CD4-positive, CD25-positive, alpha-beta regulatory T cell (primary cell): ENCODE results near the gene MYBBP1A. TPM values are rescaled to one million over a fixed set of nuclear protein-coding genes. Genes with fewer than 3 reads are reported as not detected.
"Not testable (repeated sequence)": the region's sequence is repeated elsewhere in the genome, so short reads cannot be mapped to it uniquely, and the experiment has no call there.

Source experiments
- ATAC-seq, 2 donors: fragments of 150-1000 bp; cut with Tn5 transposase; one replicate each; pipeline ENCODE4 v1.10.0; 2021; ENCODE audit warnings: low read depth in 2 of 2, moderate number of reproducible peaks in 2 of 2, moderate library complexity in 1 of 2
- DNase-seq, 3 donors: peaks; one replicate each; pipeline versions ENCODE4 v3.0.0 to v3.0.0-alpha.2; 2012 to 2022; ENCODE audit warnings: mixed read lengths in 1 of 3
- H3K27ac ChIP-seq: one replicate; pipeline ENCODE4 v1.7.0; 2013; ENCODE audit warnings: mild to moderate bottlenecking, low read length; ENCODE audit not compliant: insufficient read depth, poor library complexity, severe bottlenecking
- H3K27me3 ChIP-seq: one replicate; pipeline ENCODE4 v1.7.0; 2013; ENCODE audit warnings: low read length; ENCODE audit not compliant: control insufficient read depth, insufficient read depth
- H3K36me3 ChIP-seq: one replicate; pipeline ENCODE4 v1.7.0; 2013; ENCODE audit warnings: mild to moderate bottlenecking, low read length, moderate library complexity; ENCODE audit not compliant: control insufficient read depth, insufficient read depth
- H3K4me1 ChIP-seq: 2 replicates; pipeline ENCODE4 v1.7.0; 2013; ENCODE audit warnings: mild to moderate bottlenecking, low read length; ENCODE audit not compliant: insufficient read depth, control insufficient read depth, poor library complexity, severe bottlenecking
- H3K4me3 ChIP-seq: one replicate; pipeline ENCODE4 v1.7.0; 2013; ENCODE audit warnings: low read depth, mild to moderate bottlenecking, low read length, moderate library complexity
- H3K9me3 ChIP-seq, 2 experiments: 1 replicate in 1 of 2; 2 replicates in 1 of 2; pipeline ENCODE4 v1.7.0; 2013; ENCODE audit warnings: low read length in 2 of 2, mild to moderate bottlenecking in 1 of 2, moderate library complexity in 1 of 2; ENCODE audit not compliant: control insufficient read depth in 2 of 2
- H3K27ac Mint-ChIP-seq, 3 donors: one replicate each; pipeline ENCODE4 v1.8.0; 2020 to 2022; ENCODE audit warnings: mild to moderate bottlenecking in 3 of 3, mixed read lengths in 3 of 3, moderate library complexity in 2 of 3
- H3K27me3 Mint-ChIP-seq: one replicate; pipeline ENCODE4 v1.8.0; 2022; ENCODE audit warnings: mild to moderate bottlenecking, mixed read lengths
- H3K36me3 Mint-ChIP-seq: one replicate; pipeline ENCODE4 v1.8.0; 2020; ENCODE audit warnings: mixed read lengths
- H3K4me1 Mint-ChIP-seq, 4 donors: one replicate each; pipeline ENCODE4 v1.8.0; 2020 to 2022; ENCODE audit warnings: mixed read lengths in 4 of 4, mild to moderate bottlenecking in 1 of 4
- H3K4me3 Mint-ChIP-seq, 4 donors: one replicate each; pipeline ENCODE4 v1.8.0; 2020 to 2022; ENCODE audit warnings: mild to moderate bottlenecking in 4 of 4, mixed read lengths in 4 of 4, moderate library complexity in 3 of 4
- H3K9me3 Mint-ChIP-seq, 7 donors: one replicate each; pipeline ENCODE4 v1.8.0; 2020 to 2022; ENCODE audit warnings: mixed read lengths in 7 of 7, mild to moderate bottlenecking in 3 of 7, moderate library complexity in 2 of 7
- polyA plus RNA-seq, 4 donors: library from polyadenylated mRNA; unstranded; fragments of 300-500 nt; fragmentation: Illumina TruSeq; gene quantifications; one replicate each; pipeline ENCODE4 v1.2.3, GENCODE V29; 2021
- total RNA-seq: library from RNA; stranded (reverse); gene quantifications from one replicate; pipeline ENCODE4 v1.2.3, GENCODE V29; 2022

The MYBBP1A gene
- total and polyA plus RNA-seq, 5 donors from 2014 or later = 7.7 to 59.3 (median 12.2) TPM

- H3K4me3 Mint-ChIP-seq = no peak overlapping the region
- H3K4me1 Mint-ChIP-seq = peaks cover 0 to 4% (median 0%) of the 10 kb centered on the region in 4 donors
- ATAC-seq = no peak
- Histone ChIP-seq H3K27ac (no peak overlapping the region), H3K9me3 (no peaks in the 10 kb centered on the region), H3K4me1 (no peaks in the 10 kb centered on the region), H3K4me3 (no peak overlapping the region), H3K36me3 (no peaks in the 10 kb centered on the region), H3K27me3 (no peaks in the 10 kb centered on the region)
- H3K27ac Mint-ChIP-seq = no peak overlapping the region
- no peaks in the 10 kb centered on the region for H3K27me3 Mint-ChIP-seq
- no peaks in the 10 kb centered on the region for H3K9me3 Mint-ChIP-seq
- no peaks in the 10 kb centered on the region for H3K36me3 Mint-ChIP-seq
- DNase-seq = no peak
Observed at GRCh38 chr17:4598776-4599504, 43.8 kb upstream of the MYBBP1A start.

- Mint-ChIP-seq H3K4me3 (no peak overlapping the region), H3K4me1 (peaks cover 0 to 4% (median 0%) of the 10 kb centered on the region in 4 donors), H3K36me3 (no peaks in the 10 kb centered on the region), H3K9me3 (no peaks in the 10 kb centered on the region), H3K27ac (no peak overlapping the region), H3K27me3 (no peaks in the 10 kb centered on the region)
- no peaks in the 10 kb centered on the region for H3K27me3 ChIP-seq
- H3K4me3 ChIP-seq = no peak overlapping the region
- DNase-seq (no peak), ATAC-seq (no peak)
- no peaks in the 10 kb centered on the region for H3K36me3 ChIP-seq
- no peaks in the 10 kb centered on the region for H3K4me1 ChIP-seq
- no peaks in the 10 kb centered on the region for H3K9me3 ChIP-seq
- no peak overlapping the region for H3K27ac ChIP-seq
Observed at GRCh38 chr17:4597975-4598374, 42.8 kb upstream of the MYBBP1A start.

GRCh38 chr17:4596636-4597380 is 41.6 kb upstream of the MYBBP1A start:
- H3K36me3 ChIP-seq = no peaks in the 10 kb centered on the region
- no peaks in the 10 kb centered on the region for H3K9me3 ChIP-seq
- Mint-ChIP-seq H3K36me3 (no peaks in the 10 kb centered on the region), H3K27ac (no peak overlapping the region), H3K4me1 (peaks cover 0 to 4% (median 0%) of the 10 kb centered on the region in 4 donors), H3K9me3 (peaks cover 0 to 1% (median 0%) of the 10 kb centered on the region in 7 donors), H3K27me3 (no peaks in the 10 kb centered on the region), H3K4me3 (no peak overlapping the region)
- DNase-seq = no peak
- H3K27me3 ChIP-seq = no peaks in the 10 kb centered on the region
- H3K4me3 ChIP-seq = no peak overlapping the region
- H3K4me1 ChIP-seq = no peaks in the 10 kb centered on the region
- no peak overlapping the region for H3K27ac ChIP-seq
- ATAC-seq = no peak

GRCh38 chr17:4595685-4596342 is 40.6 kb upstream of the MYBBP1A start:
- not testable (repeated sequence) for H3K27me3 ChIP-seq, H3K9me3 Mint-ChIP-seq, H3K4me1 Mint-ChIP-seq, H3K4me3 Mint-ChIP-seq, H3K27ac ChIP-seq, DNase-seq, H3K4me1 ChIP-seq, H3K36me3 ChIP-seq, H3K36me3 Mint-ChIP-seq, ATAC-seq, H3K9me3 ChIP-seq, H3K27me3 Mint-ChIP-seq, H3K27ac Mint-ChIP-seq, H3K4me3 ChIP-seq

- no peaks in the 10 kb centered on the region for H3K27me3 ChIP-seq
- DNase-seq = peak in 2 of 3 donors; percentile 22 to 66
Observed at GRCh38 chr17:4594931-4595684, 39.9 kb upstream of the MYBBP1A start.

GRCh38 chr17:4594406-4594805 is 39.2 kb upstream of the MYBBP1A start:
- H3K27ac Mint-ChIP-seq = no peak overlapping the region

More at GRCh38 chr17:4594931-4595684, 39.9 kb upstream of the MYBBP1A start:
- no peak overlapping the region for H3K4me3 ChIP-seq
- H3K4me1 Mint-ChIP-seq = peaks cover 0 to 4% (median 0%) of the 10 kb centered on the region in 4 donors
- H3K27ac Mint-ChIP-seq = no peak overlapping the region
- H3K9me3 Mint-ChIP-seq = peaks cover 0 to 3% (median 0%) of the 10 kb centered on the region in 7 donors
- no peaks in the 10 kb centered on the region for H3K4me1 ChIP-seq
- H3K36me3 Mint-ChIP-seq = no peaks in the 10 kb centered on the region
- peak; percentile 20 to 44 for ATAC-seq
- no peaks in the 10 kb centered on the region for H3K36me3 ChIP-seq
- no peak overlapping the region for H3K4me3 Mint-ChIP-seq
- H3K27ac ChIP-seq = no peak overlapping the region
- no peaks in the 10 kb centered on the region for H3K9me3 ChIP-seq
- H3K27me3 Mint-ChIP-seq = peaks cover 6% of the 10 kb centered on the region

GRCh38 chr17:4593021-4593421 is 37.8 kb upstream of the MYBBP1A start:
- no peaks in the 10 kb centered on the region for H3K27me3 ChIP-seq
- no peaks in the 10 kb centered on the region for H3K36me3 ChIP-seq
- ATAC-seq (no peak), DNase-seq (no peak)
- H3K27me3 Mint-ChIP-seq = peaks cover 8% of the 10 kb centered on the region
- no peaks in the 10 kb centered on the region for H3K4me1 ChIP-seq
- H3K9me3 Mint-ChIP-seq = peaks cover 0 to 3% (median 0%) of the 10 kb centered on the region in 7 donors
- no peak overlapping the region for H3K27ac Mint-ChIP-seq
- no peak overlapping the region for H3K4me3 Mint-ChIP-seq
- peaks cover 0 to 4% (median 0%) of the 10 kb centered on the region in 4 donors for H3K4me1 Mint-ChIP-seq
- no peaks in the 10 kb centered on the region for H3K36me3 Mint-ChIP-seq
- no peak overlapping the region for H3K4me3 ChIP-seq
- no peaks in the 10 kb centered on the region for H3K9me3 ChIP-seq
- no peak overlapping the region for H3K27ac ChIP-seq

More at GRCh38 chr17:4594406-4594805, 39.2 kb upstream of the MYBBP1A start:
- no peak overlapping the region for H3K4me3 ChIP-seq
- H3K9me3 Mint-ChIP-seq = peaks cover 0 to 3% (median 0%) of the 10 kb centered on the region in 7 donors
- no peak for DNase-seq
- H3K27me3 ChIP-seq = no peaks in the 10 kb centered on the region
- no peak for ATAC-seq
- H3K4me3 Mint-ChIP-seq = no peak overlapping the region
- H3K36me3 ChIP-seq = no peaks in the 10 kb centered on the region
- H3K27ac ChIP-seq = no peak overlapping the region
- no peaks in the 10 kb centered on the region for H3K4me1 ChIP-seq
- peaks cover 8% of the 10 kb centered on the region for H3K27me3 Mint-ChIP-seq
- no peaks in the 10 kb centered on the region for H3K9me3 ChIP-seq
- H3K4me1 Mint-ChIP-seq = peaks cover 0 to 4% (median 0%) of the 10 kb centered on the region in 4 donors
- no peaks in the 10 kb centered on the region for H3K36me3 Mint-ChIP-seq
